ENCODE measurements around the gene ACOT13. TPM values are rescaled to one million over a fixed set of nuclear protein-coding genes. Genes with fewer than 3 reads are reported as not detected.
A peak's percentile ranks its signal among the peaks of the same experiment; 100 is the strongest.

Gene ACOT13
- total RNA-seq, 1 experiment from 2014 or later: 79.2 TPM

DNA sequence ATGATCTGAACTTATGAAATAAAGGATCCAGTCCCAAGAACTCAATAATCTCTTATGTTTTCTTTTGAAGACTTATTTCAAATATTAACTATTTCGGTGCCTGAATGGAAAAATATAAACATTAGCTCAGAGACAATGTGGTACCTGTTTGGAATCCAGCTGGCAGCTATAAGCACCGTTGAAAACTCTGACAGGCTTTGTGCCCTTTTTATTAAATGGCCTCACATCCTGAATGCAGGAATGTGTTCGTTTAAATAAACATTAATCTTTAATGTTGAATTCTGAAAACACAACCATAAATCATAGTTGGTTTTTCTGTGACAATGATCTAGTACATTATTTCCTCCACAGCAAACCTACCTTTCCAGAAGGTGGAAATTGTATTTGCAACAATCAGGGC, 16.5 kb upstream of the ACOT13 start:
- H3K36me3 ChIP-seq (ENCODE audit: low read depth): peaks cover 49% of the 10 kb centered on the region
- POLR2A ChIA-PET (ENCODE audit: unreplicated experiment): interaction anchor here (0.7 kb wide), 1 partner anchor 28 kb away, joined by 6 read pairs; no protein-coding TSS in a partner anchor
- no TSS peak for BruUV-seq (replicated peaks)

DNA sequence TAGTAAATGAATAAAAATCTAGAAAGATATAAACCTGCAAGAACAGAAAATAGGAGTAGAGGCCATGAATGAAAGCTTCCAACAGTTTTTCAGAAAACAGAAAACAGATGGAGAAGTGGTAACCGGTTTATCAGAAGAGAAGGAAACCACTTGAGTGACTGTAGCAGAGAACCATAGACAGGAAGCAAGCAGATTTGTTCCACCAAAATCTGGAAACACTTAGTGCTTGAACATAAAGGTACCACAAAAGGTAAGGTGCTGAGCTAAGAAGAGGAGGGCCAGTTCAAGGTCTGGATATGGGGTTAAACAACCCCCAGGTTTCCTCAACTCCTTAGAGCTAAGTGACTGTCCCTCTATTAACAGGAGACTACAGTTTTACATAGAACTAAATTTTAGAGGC, 11.7 kb upstream of the ACOT13 start:
- no peak for DNase-seq
- H3K27me3 ChIP-seq (ENCODE audit: insufficient read depth, low read depth): no peaks in the 10 kb centered on the region
- ChIA-PET POLR2A (ENCODE audit: unreplicated experiment) (no interaction called here), CTCF (no interaction called here)
- intact Hi-C loops (cut with micrococcal nuclease; ENCODE audit: unreplicated experiment): loop anchor here (5.0 kb wide), 1 partner anchor 517 kb away; no protein-coding TSS in a partner anchor
- peaks cover 46% of the 10 kb centered on the region for H3K79me2 ChIP-seq (ENCODE audit: low read depth)
- peak overlapping the region; percentile 28; the same call in 1 of the 2 replicates for H3K27ac ChIP-seq
- H3K4me2 ChIP-seq: no peak overlapping the region
- peaks cover 44% of the 10 kb centered on the region for H3K4me1 ChIP-seq (replicated peaks; ENCODE audit: insufficient read depth)
- H3K9me3 ChIP-seq (ENCODE audit: insufficient read depth, low read depth): no peaks in the 10 kb centered on the region; the same call in 1 of the 2 replicates
- no peaks in the 10 kb centered on the region for H4K20me1 ChIP-seq (ENCODE audit: insufficient read depth)
- no peak overlapping the region for H3K4me3 ChIP-seq
- BruUV-seq (replicated peaks): no TSS peak
- TF ChIP-seq EZH2 (IDR thresholded peaks at IDR 0.05; ENCODE audit: low read depth): no peak
- TF ChIP-seq, protein P1, sequence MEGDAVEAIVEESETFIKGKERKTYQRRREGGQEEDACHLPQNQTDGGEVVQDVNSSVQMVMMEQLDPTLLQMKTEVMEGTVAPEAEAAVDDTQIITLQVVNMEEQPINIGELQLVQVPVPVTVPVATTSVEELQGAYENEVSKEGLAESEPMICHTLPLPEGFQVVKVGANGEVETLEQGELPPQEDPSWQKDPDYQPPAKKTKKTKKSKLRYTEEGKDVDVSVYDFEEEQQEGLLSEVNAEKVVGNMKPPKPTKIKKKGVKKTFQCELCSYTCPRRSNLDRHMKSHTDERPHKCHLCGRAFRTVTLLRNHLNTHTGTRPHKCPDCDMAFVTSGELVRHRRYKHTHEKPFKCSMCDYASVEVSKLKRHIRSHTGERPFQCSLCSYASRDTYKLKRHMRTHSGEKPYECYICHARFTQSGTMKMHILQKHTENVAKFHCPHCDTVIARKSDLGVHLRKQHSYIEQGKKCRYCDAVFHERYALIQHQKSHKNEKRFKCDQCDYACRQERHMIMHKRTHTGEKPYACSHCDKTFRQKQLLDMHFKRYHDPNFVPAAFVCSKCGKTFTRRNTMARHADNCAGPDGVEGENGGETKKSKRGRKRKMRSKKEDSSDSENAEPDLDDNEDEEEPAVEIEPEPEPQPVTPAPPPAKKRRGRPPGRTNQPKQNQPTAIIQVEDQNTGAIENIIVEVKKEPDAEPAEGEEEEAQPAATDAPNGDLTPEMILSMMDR (conservative IDR thresholded peaks at IDR 0.05): no peak
- peaks cover 29% of the 10 kb centered on the region for H3F3A ChIP-seq (ENCODE audit: insufficient read depth, low read depth)
- H2AFZ ChIP-seq: no peak overlapping the region
- peaks cover 73% of the 10 kb centered on the region for H3K36me3 ChIP-seq (ENCODE audit: low read depth)
- H3K9me2 ChIP-seq (ENCODE audit: insufficient read depth): no peaks in the 10 kb centered on the region

More for the DNA sequence above, 16.5 kb upstream of the ACOT13 start:
- peaks cover 34% of the 10 kb centered on the region for H3F3A ChIP-seq (ENCODE audit: insufficient read depth, low read depth)
- no peaks in the 10 kb centered on the region for H4K20me1 ChIP-seq (ENCODE audit: insufficient read depth)
- H3K4me2 ChIP-seq: no peak overlapping the region
- no peak for DNase-seq
- intact Hi-C loops (cut with micrococcal nuclease; ENCODE audit: unreplicated experiment): no loop called here
- H3K4me3 ChIP-seq: no peak overlapping the region
- H3K79me2 ChIP-seq (ENCODE audit: low read depth): peaks cover 16% of the 10 kb centered on the region; the same call in 1 of the 2 replicates
- no peaks in the 10 kb centered on the region for H3K27me3 ChIP-seq (ENCODE audit: insufficient read depth, low read depth)
- TF ChIP-seq, protein P1 (conservative IDR thresholded peaks at IDR 0.05): no peak
- TF ChIP-seq EZH2 (IDR thresholded peaks at IDR 0.05; ENCODE audit: low read depth): no peak
- H3K9me2 ChIP-seq (ENCODE audit: insufficient read depth): no peaks in the 10 kb centered on the region
- peak overlapping the region; percentile 17; the same call in 1 of the 2 replicates for H3K27ac ChIP-seq
- no peaks in the 10 kb centered on the region for H3K9me3 ChIP-seq (ENCODE audit: insufficient read depth, low read depth)
- no peak overlapping the region for H2AFZ ChIP-seq
- CTCF ChIA-PET: no interaction called here
- H3K4me1 ChIP-seq (replicated peaks; ENCODE audit: insufficient read depth): peaks cover 16% of the 10 kb centered on the region

DNA sequence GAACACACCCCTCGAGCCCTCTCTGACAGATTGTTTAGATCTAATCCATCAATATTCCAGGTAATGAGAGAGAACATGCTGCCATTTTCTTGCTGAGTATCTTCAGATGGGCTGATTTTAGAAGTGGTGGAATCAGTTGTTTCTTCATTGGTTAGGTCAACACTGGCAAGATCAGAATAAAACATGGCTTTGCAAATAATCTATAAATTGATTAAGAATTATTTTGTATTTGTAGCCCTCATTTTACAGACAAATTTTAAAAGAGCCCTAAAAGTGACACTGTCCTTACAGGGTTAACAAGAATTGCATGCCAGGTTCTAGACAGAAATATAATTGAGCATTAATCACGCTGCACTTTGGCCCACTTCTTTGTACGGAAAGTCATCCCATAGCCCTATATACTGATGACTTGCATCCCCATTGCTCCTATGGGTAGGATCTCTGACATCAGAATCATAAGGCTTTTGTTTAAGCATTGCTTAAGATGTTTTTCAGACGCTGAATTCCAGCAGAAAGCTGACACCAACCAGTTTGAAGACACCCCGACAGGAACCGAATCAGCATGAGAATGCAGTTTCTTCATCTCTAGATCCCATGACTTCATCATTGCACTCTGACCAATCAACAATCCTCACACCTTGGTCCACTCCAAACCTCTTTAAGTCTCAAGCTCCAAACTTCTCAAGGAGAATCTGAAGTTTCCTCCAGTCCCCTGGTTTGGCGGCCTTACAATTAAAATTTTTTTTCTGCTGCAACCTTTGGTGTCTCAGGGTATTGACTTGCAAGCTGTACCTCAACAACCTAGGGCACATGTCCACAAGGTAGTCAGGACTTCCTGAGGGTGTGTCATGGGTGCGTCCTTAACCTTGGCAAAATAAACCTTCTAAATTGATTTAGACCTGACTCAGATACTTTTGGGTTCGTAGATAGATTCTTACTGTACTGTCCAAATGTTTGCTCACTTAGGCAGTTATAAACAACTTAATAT, 8.0 kb upstream of the ACOT13 start:
- peaks cover 73% of the 10 kb centered on the region for H3K36me3 ChIP-seq (ENCODE audit: low read depth)
- H3F3A ChIP-seq (ENCODE audit: insufficient read depth, low read depth): peaks cover 45% of the 10 kb centered on the region
- H3K9me3 ChIP-seq (ENCODE audit: insufficient read depth, low read depth): no peaks in the 10 kb centered on the region; the same call in 1 of the 2 replicates
- POLR2A ChIA-PET (ENCODE audit: unreplicated experiment): interaction anchor here (0.6 to 1.1 kb wide), 5 partner anchors 12 to 1528 kb away, joined by 3 to 6 read pairs (median 5); partner anchors contain the start of gene KIAA0319
- peaks cover 72% of the 10 kb centered on the region for H3K4me1 ChIP-seq (replicated peaks; ENCODE audit: insufficient read depth)
- H3K4me3 ChIP-seq: peak overlapping the region; percentile 36
- intact Hi-C loops (cut with micrococcal nuclease; ENCODE audit: unreplicated experiment): loop anchor here (1.0 to 5.0 kb wide), 2 partner anchors 13 to 513 kb away; partner anchors contain the start of gene KIAA0319
- H4K20me1 ChIP-seq (ENCODE audit: insufficient read depth): no peaks in the 10 kb centered on the region
- peaks cover 78% of the 10 kb centered on the region for H3K79me2 ChIP-seq (ENCODE audit: low read depth)
- H3K4me2 ChIP-seq: peak overlapping the region; percentile 74
- H3K27ac ChIP-seq: peak overlapping the region; percentile 99
- CTCF ChIA-PET: no interaction called here
- BruUV-seq (replicated peaks): no TSS peak
- no peak overlapping the region for H2AFZ ChIP-seq
- H3K9me2 ChIP-seq (ENCODE audit: insufficient read depth): no peaks in the 10 kb centered on the region
- no peaks in the 10 kb centered on the region for H3K27me3 ChIP-seq (ENCODE audit: insufficient read depth, low read depth)
- TF ChIP-seq, protein P1 (conservative IDR thresholded peaks at IDR 0.05): no peak
- TF ChIP-seq EZH2 (IDR thresholded peaks at IDR 0.05; ENCODE audit: low read depth): no peak
- peak; percentile 75 to 99 for DNase-seq
